ENCODE data around the gene KCNN4. TPM values are rescaled to one million over a fixed set of nuclear protein-coding genes. Genes with fewer than 3 reads are reported as not detected.
A peak's percentile ranks its signal among the peaks of the same experiment; 100 is the strongest.
"Not testable (repeated sequence)": the region's sequence is repeated elsewhere in the genome, so short reads cannot be mapped to it uniquely, and the experiment has no call there.

KCNN4 gene
- total RNA-seq, 1 donor from 2014 or later, result 0.16 TPM

DNA sequence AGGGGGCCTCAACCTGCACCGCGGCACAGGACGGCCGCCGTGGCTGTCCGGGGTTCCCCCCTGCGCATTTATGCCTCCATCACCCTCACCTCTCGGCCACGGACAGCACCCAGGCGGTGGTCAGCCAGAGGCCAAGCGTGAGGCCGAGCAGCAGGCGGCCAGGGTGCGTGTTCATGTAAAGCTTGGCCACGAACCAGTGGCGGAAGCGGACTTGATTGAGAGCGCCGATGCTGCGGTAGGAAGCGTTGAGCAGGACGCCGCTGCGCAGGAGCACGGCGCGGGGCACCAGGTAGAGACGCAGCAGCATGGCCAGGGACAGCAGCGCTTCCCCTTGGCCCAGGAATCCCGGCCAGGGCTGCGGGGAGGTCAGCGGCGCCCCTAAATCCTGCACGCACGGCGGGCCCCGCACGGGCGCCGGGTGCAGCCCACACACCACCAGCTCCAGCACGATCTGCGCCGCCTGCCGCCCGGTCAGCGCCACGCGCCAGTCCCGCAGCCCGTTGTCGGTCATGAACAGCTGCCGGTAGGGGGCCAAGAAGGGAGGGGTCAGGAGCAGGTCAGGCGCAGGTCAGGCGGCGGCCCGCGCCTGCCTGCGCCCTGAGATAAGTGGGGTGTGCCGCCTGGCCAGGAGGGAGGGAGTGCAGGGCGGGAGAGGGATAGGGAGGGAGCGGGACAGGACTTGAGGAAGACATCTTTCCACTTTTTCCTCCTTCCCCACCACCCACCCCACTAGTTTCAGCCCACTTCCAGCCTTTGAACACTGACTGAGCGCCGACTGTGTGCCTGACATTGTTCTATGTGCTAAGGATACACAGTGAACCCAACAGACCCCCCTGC, 6.5 kb downstream of the KCNN4 start:
- DNase-seq, result peak; percentile 51

DNA sequence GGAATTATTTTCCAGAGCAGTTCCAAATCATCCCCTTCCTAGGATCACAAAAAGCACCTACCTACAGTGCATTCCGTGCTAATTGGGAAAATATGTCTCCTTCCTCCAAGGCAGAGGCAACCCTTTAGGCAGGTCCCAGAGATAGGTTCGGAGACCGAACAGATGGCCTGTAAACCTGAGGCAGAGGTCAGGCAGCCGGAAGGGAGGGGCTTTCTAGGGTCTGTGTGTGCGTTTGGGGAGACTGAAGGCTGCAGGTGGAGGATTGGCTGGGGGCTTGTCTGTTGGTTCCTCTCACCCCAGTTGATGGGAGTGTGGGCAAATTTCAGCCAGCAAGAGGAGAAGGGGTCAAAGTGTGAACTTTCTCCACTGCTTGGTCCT, 7.1 kb downstream of the KCNN4 start:
- no peak for DNase-seq

DNA sequence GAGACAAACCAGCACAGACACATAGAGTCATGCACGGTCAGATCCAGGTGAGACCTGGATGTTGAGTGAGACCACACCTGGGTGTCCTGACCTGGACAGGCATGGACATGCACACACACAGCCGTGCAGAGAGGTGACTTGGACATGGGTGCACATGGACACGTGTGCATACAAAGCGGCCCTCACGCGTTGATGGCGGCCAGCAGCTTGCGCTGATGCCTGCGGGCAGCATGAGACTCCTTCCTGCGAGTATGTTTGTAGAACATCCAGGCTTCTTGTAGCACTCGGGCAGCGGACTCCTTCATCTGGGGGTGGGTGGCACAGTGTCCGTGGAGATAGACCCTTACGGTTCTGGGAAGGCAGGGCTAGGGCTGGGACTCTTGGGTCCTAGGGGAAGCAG, 11.5 kb downstream of the KCNN4 start:
- DNase-seq, result no peak

DNA sequence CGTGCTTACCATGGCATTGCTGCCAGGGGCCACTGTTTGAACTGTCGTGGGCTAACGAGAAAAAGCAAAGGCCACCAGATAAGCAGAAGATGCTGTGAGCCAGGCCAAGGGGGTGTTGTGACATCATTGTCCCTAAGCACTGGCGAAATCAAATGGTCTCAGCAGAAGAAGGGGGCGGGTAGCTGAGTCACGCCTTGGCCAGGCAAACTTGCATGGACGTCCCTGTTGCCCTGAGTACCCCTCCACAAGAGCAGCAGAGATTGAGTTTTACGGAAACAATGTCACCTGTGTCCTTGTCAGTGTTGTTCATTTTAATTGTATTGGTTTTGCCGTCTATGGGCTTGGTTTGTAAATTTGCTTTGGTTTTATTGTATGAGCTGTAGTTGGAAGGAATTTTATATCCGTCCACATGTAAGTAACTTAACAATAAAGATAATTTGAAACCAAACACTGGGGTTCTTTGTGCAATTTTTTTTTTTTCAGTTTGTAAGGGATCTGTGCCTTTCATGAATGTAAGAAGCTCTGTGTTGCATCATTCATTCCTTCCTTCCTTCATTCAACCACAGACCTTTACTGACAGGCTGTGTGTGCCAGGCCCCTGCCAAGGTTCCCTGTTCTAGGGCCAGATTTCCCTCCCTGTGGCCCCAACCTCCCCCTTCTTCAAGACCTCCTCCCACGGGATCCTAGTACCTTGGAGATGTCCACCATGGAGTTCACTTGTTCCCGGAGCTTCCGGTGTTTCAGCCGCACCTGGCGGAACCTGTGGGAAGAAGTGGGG, 12.3 kb downstream of the KCNN4 start:
- no peak for DNase-seq

DNA sequence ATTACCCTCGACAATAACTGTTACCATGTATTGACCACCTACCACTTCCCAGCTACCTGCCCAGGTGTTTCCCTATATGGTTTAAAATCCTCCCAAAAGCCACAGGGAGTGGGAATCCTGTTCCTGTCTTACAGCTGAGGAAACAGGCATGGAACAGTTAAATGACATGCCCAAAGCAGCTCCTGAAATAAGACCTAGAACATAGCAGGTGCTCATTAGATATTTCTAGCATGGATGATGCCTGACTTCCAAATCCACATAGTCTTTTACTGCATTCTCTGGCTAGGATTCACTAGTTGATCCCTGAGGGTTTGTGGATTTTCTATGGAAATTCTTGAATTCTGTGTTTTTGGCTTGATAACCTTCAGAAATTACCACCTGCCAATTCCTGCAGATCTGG, 13.0 kb downstream of the KCNN4 start:
- DNase-seq, result no peak

DNA sequence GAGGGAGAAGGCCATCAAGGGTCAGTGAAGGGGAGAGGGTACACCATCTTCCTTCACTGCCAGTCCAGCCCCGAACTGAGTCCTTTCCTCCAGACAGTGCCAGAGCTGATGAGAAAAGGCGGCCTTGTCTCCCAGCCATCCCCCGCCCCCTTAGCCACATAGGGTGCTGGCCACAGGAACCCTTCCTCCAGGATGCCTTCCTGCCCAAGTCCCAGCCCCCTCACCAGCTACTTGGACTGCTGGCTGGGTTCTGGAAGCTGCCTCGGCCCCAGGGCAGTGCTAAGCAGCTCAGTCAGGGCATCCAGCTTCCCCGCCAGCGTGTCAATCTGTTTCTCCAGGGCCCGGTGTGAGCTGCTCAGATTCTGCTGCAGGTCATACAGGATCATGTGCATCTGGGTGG, 13.5 kb downstream of the KCNN4 start:
- DNase-seq, result no peak

DNA sequence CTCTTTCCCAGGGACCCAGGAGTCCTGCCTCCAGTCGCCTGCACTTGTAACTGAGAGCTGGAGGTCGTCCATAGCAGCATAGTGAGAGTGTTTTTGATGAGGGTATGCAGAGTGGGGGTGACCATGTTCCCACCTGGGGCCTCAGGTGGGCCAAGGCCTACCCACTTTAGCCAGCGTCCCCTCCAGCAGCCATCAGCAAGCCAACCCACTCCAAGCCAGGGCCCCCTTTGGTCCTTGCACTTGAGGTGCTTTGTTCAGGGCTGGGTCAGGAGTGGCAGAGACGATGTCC, 14.1 kb downstream of the KCNN4 start:
- no peak for DNase-seq

DNA sequence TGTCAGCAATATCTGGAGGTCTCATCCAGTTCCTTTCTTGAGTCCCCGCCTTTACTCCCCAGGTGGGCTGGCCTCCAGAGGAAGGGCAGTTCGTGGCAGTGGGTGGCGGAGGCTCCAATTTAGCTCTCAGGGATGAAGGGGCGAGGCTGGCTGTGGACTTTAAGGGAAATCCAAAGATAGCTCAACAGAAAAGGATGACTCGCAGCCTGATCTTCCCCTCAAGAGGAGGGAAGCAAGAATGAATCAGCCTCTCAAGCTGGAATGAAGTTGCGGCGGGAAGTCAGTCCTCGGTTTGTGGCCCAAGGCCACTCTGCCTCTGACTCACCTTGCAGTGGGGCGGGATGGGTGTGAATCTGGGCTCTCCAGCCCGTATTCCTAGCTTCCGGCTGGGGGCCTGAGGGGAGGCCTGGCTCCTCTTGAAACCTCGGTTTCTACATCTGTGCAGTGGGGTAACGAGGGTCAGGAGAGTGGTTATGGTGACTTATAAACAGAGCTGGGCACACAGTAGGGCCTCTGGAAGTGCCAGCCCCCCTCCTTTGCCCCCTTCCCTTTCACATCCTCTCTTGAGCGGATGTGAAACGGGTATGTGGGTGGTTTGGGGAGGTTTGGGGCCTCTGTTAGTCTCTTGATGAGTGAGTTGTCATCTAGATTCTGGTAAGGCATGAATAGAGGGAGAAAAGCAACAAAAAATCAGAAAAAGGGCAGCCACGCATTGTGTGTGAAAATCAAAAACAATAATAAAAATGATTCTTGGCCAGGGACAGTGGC, 15.5 kb downstream of the KCNN4 start:
- DNase-seq, result no peak

DNA sequence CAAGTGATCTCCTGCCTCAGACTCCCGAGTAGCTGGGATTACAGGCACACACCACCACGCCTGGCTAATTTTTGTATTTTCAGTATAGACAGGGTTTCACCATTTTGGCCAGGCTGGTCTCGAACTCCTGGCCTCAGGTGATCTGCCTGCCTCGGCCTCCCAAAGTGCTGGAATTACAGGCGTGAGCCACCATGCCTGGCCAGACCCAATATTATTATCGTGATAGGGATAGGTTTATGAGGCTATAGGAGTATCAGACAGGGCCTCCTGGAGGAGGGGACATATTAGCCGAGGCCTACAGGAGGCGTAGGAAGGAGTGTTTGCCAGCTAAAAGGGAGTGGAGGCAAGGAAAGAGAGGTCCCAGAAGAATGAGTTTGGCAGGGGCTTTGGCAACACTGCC, 16.1 kb downstream of the KCNN4 start:
- not testable (repeated sequence) for DNase-seq

DNA sequence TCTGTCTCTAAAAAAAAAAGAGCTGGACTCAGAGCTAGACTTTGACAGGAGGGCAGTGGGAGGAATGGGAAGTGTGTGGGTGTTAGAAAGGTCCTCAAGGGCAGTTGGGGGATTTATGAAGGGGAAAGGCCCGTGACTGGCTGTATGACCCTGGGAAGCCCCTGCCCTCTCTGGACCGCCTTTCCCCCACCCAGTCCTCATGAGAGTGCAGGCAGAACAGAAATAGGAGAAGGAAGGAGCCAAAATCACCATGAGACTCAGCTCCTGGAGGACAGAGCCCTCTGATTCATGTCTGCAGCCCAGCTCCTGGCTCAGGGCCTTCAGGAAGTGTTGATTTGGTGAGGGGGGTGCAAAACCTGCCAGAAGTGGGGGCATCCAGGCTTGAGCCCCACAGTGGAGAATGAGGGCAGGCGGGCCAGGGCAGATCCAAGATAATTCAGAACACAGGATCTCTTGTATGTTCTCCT, 17.3 kb downstream of the KCNN4 start:
- DNase-seq, result no peak

DNA sequence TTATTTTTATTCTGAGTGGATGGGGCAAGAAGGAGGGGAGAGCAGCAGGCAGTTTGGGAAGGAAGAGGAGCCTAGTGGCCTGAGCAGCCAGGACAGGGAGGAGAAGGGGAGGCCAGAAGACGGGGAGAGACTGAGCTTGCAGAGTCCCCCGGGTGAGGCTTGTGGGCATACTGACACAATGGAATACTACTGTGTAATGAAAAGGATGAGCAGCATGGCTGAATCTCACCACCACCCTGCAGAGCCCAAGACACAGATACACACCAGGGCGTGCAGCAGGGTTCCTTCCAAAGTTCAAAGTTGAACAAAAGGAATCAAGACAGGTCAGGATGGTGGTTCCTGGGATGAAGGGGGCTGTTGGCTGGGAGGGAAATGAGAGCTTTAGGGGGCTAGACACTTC, 18.0 kb downstream of the KCNN4 start:
- DNase-seq, result no peak

DNA sequence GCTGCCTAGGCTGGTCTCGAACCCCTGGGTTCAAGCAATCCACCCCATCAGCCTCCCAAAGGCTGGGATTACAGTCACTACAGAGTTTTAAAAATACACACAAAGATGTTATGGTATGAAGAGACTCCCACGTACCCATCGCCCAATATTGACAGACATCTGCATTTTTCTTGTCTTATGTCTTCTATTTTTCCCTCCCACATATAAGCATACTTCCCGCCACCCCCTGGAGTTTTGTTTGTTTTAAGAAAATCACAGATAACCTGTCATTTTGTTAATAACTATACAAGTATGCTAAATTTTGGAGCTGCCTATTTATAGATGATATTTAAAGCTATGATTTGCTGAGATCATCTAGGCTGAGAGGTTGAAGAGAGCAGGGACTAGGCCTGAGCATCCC, 19.8 kb downstream of the KCNN4 start:
- no peak for DNase-seq

DNA sequence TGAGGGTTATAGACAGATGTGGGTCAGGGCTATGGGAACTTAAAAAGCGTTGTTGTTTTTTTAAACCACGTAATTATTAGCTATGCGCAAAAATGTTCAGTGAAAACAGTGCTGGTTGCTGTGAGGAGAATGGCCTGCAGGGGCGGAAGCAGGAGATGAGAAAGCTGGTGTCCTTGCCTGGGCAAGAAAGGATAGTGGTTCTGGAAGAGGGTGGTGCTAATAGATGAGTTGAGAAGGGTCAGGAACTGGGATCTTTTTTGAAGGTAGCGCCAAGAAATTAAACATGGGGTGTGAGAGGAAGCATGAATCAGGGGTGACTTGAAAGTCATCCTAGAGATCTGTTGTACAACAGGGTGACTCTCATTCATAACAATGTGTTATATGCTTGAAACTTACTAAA, 21.3 kb downstream of the KCNN4 start:
- DNase-seq, result no peak

DNA sequence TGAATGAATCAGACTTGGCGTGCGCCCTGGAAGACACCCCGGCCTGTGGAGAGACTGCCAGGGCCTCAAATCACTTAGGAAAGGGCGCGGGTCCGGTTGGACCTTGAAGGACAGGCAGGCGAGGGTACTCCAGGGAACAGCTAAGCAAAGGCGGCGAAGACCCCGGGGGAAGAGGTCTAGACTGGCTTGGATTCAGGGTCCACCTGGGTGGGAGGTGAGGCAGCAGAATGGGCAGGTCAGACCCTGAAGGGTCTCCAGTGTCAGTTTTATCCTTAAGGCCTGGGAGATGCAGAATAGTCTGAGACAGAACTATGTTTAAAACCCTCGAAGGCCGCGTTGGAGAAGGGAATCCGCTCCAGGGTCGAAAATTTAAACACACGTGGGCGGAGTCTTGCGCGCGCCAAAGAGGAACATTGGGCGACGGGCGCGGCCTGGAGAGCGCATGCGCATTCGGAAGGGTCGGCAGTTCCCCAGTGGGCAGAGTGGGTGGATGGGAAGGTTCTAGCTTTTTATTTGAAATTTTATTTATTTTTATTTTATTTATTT, 25.4 kb downstream of the KCNN4 start:
- peak; percentile 55 for DNase-seq

DNA sequence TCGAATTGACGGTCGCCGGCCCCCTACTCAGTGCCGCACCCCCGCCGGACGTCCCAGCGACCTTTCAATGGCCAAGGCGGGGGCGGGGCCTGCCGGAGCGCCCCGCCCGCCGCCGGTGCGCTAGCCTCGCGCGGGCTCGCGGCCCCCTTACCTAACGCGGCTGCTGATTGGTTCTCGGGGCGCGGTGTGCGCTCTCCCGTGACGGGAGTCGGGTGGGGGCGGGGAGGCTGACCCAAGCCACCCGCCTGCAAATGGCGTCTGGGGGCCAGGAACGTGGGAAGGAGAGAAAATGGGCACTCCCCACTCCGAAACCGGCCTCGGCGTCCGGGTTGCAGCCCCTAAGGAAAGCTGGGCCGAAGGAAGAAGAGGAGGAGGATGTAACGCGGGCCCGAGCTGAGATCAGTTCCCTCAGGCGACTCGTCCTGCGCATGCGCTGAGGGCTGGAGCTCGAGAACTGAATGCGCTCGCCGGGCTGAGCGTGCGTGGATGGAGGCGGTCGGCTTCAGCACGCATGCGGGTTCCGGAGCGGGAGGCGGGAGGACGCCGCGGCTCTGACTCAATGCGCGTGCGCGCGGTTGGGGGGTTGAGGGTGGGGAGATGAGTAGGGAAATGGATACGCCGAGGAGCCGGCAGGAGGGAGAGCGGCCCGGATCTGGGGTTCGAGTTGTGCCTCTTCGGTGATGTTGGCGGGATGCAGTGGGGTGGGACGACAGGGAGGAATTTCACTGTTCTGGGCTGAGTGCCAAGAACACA, 26.1 kb downstream of the KCNN4 start, which contains the start of gene SMG9:
SMG9 (minus strand) TSS at position 460 of the 753 bp plus-strand sequence. CDS start 4,221 bp downstream, outside the sequence.
- DNase-seq, result peak; percentile 93

DNA sequence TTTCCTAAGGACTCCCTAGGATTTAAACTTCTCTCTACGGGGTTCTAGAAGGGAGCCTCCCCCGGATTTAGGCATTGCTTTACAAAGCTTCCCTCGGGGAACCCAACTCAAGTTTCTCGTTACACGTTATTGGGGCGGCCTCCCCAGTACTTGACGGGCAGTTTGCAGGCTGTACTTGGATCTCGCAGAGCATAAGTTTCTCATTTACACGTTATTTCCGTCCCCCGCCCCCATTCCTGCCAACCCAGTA, 26.6 kb downstream of the KCNN4 start:
- DNase-seq, result no peak

DNA sequence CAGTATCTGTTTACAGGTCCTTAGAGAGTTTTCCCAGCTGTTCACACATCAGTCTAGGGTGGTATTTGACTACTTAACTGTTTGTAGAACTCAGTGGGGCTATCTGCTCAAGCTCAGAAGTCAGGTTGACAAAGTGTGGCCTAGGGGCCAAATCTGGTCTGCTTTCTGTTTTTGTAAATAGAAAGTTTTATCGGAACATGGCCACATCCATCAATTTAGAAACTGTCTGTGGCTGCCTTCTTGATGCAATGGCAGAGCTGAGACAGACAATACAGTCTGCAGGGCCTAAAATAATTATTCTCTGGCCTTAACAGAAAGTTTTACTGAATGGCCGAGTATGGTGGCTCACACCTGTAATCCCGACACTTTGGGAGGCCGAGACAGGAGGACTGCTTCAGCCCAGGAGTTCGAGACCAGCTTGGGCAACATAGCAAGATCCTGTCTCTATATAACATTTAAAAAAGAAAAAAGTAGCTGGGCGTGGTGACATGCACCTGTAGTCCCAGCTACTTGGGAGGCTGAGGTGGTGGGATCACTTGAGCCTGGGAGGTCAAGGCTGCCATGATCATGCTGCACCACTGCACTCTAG, 28.4 kb downstream of the KCNN4 start:
- DNase-seq, result no peak

DNA sequence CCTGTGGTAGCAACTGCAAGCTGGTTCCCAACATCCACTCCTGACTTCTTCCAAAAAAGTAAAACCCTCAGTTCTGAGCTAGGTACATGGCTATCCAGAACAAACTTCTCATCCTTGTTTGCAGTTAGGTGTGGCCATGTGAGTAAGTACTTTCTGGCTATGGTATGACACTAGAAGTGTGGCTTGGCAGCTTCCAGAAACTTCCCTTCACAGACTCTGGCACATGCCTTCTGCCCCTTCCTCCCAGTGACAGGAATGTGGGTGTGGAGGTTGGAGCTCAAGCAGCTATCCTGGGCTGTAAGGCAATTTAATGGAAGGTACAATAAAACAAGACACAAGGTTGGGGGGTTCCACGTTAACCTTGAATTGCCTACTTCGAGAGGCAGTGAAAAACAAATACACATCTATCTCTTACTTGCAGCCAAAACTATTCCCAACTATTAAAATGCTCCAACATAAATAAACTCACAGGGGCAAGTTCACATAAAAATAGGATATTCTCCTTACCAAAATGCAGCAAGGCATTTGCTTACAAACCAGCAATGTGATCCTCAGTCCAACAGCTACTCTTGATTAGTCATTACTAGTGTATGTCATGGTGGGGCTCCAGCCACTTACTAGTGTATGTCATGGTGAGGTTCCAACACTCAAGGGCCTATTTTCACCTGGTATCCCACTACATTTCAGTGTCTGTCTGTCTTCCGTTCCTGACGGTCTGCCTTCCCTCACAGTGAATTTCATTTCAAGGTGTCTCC, 29.1 kb downstream of the KCNN4 start:
- no peak for DNase-seq

DNA sequence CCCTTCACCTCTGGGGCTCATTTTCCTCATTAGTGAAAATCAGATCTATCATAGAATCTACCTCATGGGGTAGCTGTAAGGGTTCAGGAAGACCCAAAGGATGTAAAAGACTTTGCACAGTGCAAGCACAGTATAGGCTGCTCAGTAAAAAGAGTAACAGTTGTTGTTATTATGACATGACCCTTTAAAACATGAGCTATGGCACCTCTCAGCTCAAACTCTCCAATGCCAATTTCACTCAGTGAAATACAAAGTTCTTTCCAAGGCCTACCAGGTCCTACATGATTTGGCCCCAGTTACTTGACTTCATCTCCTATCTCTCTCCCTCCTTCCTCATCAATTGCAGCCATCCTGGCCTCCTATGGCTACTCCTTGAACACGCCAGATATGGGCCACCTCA, 30.9 kb downstream of the KCNN4 start:
- no peak for DNase-seq

DNA sequence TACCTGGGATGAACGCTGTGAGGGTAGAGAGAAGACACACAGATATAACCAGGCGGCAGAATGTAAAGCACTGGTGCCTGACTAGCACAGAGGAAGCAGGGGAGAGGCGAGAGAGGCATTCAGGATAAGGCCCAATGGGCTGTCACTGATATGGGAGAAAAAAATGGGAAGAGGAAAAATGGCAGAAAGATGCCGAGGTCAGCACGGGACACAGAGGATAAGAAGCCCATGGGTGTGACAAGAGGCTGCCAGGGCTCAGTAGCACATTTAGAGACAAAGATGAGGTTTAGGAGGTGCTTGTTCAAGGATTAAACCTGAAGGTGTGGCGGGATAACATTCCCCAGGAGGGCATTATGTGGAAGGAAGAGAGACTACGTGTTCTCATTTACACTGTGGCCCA, 31.6 kb downstream of the KCNN4 start:
- no peak for DNase-seq

DNA sequence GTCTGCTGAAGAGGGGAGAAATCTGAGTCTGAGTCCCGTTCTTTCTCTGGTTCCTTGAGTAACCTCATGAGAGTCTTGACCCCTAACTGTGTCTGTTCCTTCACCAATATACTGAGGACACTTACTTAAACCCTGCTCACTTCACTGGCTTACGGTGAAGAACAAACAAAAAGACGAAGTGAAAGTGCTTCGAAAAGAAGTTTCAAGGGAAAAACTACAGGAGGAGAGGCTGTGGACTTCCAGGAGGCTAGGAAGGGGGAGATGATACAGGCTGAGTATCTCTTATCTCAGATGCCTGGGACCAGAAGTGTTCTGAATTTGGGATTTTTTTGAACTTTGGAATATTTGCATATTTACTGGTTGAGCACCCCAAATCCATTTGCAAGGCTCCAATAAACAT, 32.1 kb downstream of the KCNN4 start:
- no peak for DNase-seq
